Measurements from ENCODE around the gene LDLRAD4.
"Not testable (repeated sequence)": the region's sequence is repeated elsewhere in the genome, so short reads cannot be mapped to it uniquely, and the experiment has no call there.

LDLRAD4 gene

GRCh38 chr18:13483316-13484270 is 265.0 kb downstream of the LDLRAD4 start:
- no peak for DNase-seq (ENCODE audit: low read depth, low spot score)

- no peak for DNase-seq (ENCODE audit: low read depth, low spot score)
These were observed 266.6 kb downstream of the LDLRAD4 start for GRCh38 chr18:13485182-13485581.

GRCh38 chr18:13485604-13486003 is 267.0 kb downstream of the LDLRAD4 start:
- DNase-seq (ENCODE audit: low read depth, low spot score), result no peak

GRCh38 chr18:13486284-13486683 is 267.7 kb downstream of the LDLRAD4 start:
- DNase-seq (ENCODE audit: low read depth, low spot score), result no peak

GRCh38 chr18:13486686-13487085 is 268.1 kb downstream of the LDLRAD4 start:
- no peak for DNase-seq (ENCODE audit: low read depth, low spot score)

- no peak for DNase-seq (ENCODE audit: low read depth, low spot score)
These were observed 268.7 kb downstream of the LDLRAD4 start for GRCh38 chr18:13487237-13487636.

- DNase-seq (ENCODE audit: low read depth, low spot score), result no peak
These were observed 269.8 kb downstream of the LDLRAD4 start for GRCh38 chr18:13488281-13488929.

- not testable (repeated sequence) for DNase-seq (ENCODE audit: low read depth, low spot score)
These were observed 270.7 kb downstream of the LDLRAD4 start for GRCh38 chr18:13489303-13489702.

GRCh38 chr18:13491138-13491537 is 272.6 kb downstream of the LDLRAD4 start:
- no peak for DNase-seq (ENCODE audit: low read depth, low spot score)

GRCh38 chr18:13492314-13492713 is 273.8 kb downstream of the LDLRAD4 start:
- no peak for DNase-seq (ENCODE audit: low read depth, low spot score)

- no peak for DNase-seq (ENCODE audit: low read depth, low spot score)
These were observed 274.5 kb downstream of the LDLRAD4 start for GRCh38 chr18:13493079-13493478.

GRCh38 chr18:13493725-13494124 is 275.2 kb downstream of the LDLRAD4 start:
- DNase-seq (ENCODE audit: low read depth, low spot score), result no peak

- peak; percentile 63 for DNase-seq (ENCODE audit: low read depth, low spot score)
These were observed 276.4 kb downstream of the LDLRAD4 start for GRCh38 chr18:13494871-13495445.

- DNase-seq (ENCODE audit: low read depth, low spot score), result no peak
These were observed 277.4 kb downstream of the LDLRAD4 start for GRCh38 chr18:13495961-13496360.

- DNase-seq (ENCODE audit: low read depth, low spot score), result peak; percentile 61
These were observed 278.2 kb downstream of the LDLRAD4 start for GRCh38 chr18:13496691-13497281.

GRCh38 chr18:13499803-13500202 is 281.2 kb downstream of the LDLRAD4 start:
- no peak for DNase-seq (ENCODE audit: low read depth, low spot score)

GRCh38 chr18:13500227-13500865 is 281.8 kb downstream of the LDLRAD4 start:
- DNase-seq (ENCODE audit: low read depth, low spot score), result peak; percentile 85

- peak; percentile 97 for DNase-seq (ENCODE audit: low read depth, low spot score)
These were observed 282.4 kb downstream of the LDLRAD4 start for GRCh38 chr18:13500869-13501542.

- DNase-seq (ENCODE audit: low read depth, low spot score), result no peak
These were observed 283.0 kb downstream of the LDLRAD4 start for GRCh38 chr18:13501543-13501887.

GRCh38 chr18:13501891-13502290 is 283.3 kb downstream of the LDLRAD4 start:
- DNase-seq (ENCODE audit: low read depth, low spot score), result peak; percentile 52

- DNase-seq (ENCODE audit: low read depth, low spot score), result peak; percentile 41
These were observed 284.0 kb downstream of the LDLRAD4 start for GRCh38 chr18:13502585-13502984.

All from astrocyte of the hippocampus (primary cell).